ENCODE results near the gene BABAM2.
"Not testable (repeated sequence)": the region's sequence is repeated elsewhere in the genome, so short reads cannot be mapped to it uniquely, and the experiment has no call there.

BABAM2 gene

GRCh38 chr2:28370354-28370753, 479.8 kb downstream of the BABAM2 start:
- peak; percentile 39 for DNase-seq

- not testable (repeated sequence) for DNase-seq
These were observed 481.2 kb downstream of the BABAM2 start for GRCh38 chr2:28371728-28372127.

GRCh38 chr2:28373854-28374253, 483.3 kb downstream of the BABAM2 start:
- no peak for DNase-seq

GRCh38 chr2:28374331-28374730, 483.8 kb downstream of the BABAM2 start:
- no peak for DNase-seq

GRCh38 chr2:28375236-28375635, 484.7 kb downstream of the BABAM2 start:
- no peak for DNase-seq

GRCh38 chr2:28375742-28376631, 485.5 kb downstream of the BABAM2 start:
- DNase-seq = no peak

- no peak for DNase-seq
These were observed 486.8 kb downstream of the BABAM2 start for GRCh38 chr2:28377195-28377816.

- DNase-seq = no peak
These were observed 487.6 kb downstream of the BABAM2 start for GRCh38 chr2:28377984-28378678.

GRCh38 chr2:28378679-28379584, 488.4 kb downstream of the BABAM2 start:
- DNase-seq = no peak

GRCh38 chr2:28380219-28380618, 489.7 kb downstream of the BABAM2 start:
- DNase-seq = no peak

GRCh38 chr2:28381225-28382180, 491.0 kb downstream of the BABAM2 start:
- no peak for DNase-seq

GRCh38 chr2:28382755-28383154, 492.2 kb downstream of the BABAM2 start:
- DNase-seq = no peak

- peak; percentile 75 for DNase-seq
These were observed 496.8 kb downstream of the BABAM2 start for GRCh38 chr2:28387082-28387960.
